Kidney glomerular epithelial cell (primary cell): ENCODE results near the gene NF1.

Experiments used
- DNase-seq: peaks from one replicate; lab custom pipeline; 2025; lab: John Stamatoyannopoulos, UW

Gene NF1

DNA sequence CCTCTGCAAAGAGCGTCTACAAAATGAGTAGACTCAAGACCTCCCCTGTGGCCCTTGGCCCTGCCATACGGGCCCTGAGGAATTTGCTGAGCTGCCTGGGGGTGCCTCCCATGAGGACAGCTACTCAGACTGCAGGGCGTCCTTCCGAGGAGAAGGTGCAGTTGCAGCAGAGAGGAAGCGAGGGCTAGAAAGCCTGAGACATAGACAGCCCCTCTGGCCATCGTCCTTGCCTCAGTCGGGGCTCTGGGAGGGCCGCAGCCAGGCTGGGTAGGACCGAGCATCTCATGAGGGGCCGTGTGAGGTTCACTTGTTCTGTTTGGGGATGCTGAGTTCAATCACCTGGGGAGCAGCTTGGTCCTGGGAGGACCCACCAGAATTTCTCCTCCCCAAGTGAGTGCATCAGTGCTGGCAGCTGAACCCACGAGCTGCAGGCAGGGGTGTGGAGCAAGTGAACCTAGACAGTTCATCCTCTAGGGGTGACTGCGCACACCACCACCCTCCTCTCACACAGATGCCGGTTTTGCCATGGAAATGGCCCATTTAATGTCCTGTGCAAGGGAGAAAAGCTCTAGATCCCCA, 317.0 kb downstream of the NF1 start:
- no peak for DNase-seq

DNA sequence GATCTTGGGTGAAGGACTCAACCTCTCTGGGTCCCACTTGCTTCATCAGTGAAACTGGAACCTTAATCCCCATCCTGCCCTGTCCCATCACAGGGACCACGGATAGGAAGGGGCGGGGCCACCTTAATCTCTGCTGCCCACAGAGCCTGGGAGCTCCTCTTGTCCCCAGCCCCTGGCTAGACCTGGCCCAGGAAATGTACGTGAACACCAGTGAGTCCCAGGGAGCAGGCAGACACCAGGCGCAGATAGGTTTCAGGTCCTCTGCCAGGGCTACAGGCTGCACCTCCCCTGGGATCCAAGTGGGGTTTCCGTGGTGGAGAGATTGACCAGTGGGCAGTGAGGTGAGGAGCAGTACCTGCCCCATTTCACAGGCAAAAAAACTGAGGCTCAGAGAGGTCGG, 317.7 kb downstream of the NF1 start:
- no peak for DNase-seq

DNA sequence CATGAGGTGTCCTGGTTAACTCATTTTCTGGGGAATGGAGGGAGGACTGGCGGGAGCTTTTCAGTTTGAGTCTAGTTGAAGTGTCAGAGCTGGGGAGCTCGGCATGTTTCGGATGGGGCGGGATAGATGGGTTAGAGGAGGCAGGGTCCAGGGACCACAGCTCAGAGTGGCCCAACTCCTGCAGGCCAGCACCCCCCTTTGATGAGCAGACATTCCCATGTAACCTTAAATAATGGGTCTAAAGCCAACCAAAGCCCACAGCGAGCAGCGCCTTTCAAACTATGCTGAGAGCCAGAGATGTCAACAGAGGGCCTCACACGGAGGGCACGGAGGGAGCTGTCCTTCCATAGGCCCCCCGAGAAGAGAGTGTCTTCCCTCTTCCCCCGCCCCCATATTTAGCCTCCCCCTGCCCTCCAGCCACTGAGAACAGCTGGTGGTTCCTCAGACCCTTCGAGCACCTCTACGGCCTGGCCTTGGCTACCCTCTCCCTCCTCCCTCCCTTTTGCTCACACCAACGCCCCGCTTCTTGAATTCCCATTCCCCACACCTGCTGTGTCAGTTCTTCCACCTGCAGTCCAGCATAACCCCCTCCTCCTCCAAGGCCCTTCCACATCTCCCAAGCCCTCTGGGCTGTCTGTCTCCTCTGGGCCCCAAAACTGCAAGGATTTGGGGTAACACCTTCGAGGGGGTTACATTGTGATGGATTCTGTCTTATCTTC, 318.5 kb downstream of the NF1 start:
- DNase-seq, result no peak

DNA sequence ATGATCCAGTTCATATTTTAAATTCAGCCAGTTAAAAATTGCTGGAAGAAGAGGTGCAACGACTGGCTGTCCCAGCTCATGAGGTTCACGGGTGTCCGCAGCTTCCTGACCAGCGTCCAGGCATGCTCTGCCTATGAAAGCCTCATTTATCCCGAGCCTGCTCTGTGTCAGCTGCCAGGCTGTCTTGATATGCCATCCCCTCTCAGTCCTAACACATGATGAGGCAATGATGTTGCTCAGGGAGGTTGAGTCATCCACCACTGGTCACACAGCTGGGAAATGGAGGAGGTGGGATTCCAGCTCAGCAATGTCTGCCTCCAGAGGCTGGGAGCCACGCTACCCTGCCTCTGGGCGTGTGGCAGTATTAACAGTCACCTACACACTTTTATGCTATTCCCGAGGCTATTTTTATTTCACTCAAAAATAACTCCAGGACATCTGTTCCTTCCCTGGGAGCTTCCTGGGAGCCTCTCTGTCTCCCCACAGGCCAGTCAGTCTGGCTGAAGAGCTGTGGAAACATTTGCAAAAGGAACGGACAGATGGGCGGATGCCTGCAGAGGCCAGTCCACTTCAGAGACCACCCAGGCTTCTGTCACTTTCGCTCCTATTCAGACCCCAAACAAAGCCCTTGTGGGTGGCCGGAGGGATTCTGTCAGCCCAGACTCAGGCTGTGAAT, 319.2 kb downstream of the NF1 start:
- no peak for DNase-seq

DNA sequence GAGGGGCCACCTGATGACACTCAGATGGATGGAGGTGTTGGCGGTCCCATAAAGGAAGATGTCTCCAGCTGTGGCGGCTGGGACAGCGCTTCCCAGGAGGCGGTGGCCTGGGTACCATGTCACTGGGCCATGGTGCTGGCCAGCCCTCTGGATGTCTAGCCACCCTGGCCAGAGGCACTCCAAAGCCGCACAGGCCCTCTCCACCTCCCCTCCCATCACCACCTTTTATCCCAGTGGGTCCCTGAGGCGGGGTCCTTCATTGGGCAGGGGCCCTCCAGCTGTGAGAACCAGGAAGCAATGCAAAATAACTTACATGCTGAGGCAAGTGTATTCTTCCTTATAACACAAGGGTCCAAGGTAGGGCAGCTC, 319.8 kb downstream of the NF1 start:
- no peak for DNase-seq

DNA sequence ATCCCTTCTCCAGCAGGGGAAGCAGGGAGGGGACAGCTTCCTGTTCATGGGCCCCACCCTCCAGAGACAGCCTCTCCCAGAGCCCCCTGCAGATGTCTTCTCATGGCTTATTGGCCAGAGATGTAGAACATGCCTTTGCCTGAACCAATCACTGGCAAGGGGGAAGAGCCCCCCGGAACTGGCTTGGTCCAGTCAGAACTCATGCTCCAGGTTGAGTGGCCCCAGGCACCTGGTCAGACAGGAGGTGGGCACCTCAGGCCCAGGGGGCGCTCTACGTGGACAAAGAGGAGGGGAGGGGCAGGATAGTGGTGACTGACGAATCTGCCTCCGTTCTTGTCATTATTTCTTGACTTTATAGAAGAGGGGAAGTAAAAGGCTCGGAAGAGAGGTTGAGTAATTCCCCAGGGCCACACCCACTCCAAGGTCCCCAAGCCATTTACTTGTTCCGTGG, 320.3 kb downstream of the NF1 start:
- no peak for DNase-seq

DNA sequence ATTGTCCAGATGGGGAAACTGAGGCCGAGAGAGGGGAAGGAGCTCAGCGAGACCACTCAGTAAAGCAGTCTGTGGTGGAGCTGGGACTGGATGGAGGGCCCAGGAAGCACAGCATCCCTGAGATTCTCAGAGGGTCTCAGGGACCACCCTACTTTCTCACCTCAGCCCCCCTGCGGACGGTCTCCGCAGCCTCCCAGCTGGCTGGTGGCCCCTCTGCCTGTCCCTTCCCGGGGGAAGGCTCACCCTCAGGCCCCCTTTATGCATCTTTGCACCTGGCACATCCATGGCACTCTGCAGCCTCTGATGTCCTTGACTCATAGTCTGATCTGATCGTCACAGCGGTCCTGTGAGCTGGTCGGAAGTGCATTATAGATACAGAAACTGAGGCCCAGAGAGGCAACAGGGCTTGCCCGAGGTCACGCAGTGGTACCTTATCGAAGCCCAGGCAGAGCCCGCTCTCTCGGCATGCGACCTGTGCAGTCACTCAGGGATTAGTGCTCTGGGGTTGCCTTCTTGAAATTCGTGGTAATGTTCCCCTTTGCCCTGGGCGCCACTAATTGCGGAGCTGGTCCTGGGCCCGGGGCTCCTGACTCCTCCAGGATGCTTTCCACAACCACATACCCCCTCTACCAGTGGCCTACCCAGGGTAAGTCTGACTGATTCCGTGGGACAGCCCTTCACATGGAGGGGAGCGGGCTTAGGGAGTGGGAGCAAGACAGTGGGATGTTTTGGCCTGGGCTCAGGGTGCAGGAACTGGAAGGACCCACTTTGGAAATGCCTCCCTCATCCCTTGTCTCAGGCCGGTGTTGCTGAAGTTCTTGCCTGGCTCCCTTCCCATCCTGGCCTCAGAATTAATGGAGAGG, 321.1 kb downstream of the NF1 start:
- no peak for DNase-seq

DNA sequence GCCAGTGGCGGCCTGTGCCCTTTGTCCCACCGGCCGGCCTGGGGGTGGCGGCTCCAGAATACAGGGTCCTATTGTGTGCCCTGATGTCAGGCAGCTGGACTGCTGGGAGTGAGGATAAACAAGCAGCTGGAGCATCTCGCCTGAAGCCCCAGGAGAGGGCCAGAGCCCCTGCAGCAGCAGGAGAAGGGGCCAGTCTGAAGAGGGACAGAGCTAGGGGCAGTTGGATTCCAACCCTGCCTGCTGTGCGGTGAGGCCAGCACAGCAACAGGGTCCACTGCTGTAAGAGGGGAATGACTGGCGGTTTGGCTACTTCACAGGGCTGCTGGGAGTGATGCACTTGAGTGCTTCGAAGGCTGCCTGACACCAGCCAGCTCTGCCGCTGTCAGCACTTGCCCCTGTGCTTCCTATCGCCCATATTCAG, 321.7 kb downstream of the NF1 start:
- no peak for DNase-seq

DNA sequence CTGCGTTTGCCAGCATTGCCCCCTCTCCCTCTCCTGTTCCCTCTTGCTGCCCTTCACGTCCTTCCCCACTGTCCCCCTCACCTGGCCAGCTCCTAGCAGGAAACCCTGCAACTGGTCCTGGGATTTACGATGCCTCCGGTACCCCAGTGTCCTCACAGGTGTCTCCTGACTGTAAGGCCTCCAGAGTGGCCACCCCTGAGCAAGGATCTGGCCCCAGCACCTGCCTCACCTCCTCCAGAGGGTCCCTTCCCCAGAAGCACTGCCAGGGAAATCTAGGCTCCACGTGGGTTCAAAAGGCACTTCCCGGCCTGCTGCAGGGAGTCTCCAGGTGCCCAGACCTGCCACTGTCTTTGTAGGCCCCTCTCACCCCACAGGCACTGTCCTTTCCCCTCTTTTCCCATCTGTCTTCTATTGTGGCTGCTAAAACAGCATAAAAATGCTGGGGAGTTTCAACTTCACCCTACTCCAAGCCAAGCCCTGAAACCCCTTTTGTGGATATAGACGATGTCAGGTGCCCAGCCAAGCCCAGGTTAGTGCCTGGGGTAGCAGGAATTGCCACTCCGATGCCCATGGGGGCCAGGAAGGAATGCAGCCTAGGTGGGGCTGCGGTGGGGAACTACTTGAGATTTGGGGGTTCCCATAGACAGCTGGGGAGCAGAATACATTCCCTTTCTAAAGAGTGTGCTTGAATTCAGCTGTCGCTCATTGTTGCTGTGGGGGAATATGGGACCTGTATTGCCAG, 322.4 kb downstream of the NF1 start:
- no peak for DNase-seq

DNA sequence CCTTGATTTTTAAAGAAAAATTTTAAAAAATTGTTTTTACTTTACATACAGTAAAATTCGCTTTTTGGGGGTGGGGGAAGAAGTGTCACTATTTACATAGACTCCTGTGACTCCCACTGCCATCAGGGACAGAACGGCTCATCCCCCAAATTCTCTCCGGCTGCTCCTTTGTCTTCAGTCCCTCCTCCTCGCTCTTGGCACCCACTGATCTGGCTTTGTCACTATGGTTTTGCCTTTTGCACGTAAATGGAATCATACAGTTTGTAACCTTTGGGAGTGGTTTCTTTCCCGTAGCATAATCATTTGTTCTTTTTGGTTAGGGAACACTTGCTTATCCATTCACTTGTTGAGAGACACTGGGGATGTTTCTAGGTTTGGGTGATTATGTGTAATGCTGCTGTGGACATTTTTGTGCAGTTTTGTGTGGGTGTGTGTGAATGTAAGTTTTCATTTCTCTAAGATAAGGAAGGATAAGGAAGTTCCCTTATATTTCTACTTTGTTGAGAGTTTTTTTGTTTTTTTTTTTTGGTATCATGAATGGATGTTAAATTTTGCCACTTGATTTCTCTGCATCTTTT, 324.1 kb downstream of the NF1 start:
- no peak for DNase-seq

DNA sequence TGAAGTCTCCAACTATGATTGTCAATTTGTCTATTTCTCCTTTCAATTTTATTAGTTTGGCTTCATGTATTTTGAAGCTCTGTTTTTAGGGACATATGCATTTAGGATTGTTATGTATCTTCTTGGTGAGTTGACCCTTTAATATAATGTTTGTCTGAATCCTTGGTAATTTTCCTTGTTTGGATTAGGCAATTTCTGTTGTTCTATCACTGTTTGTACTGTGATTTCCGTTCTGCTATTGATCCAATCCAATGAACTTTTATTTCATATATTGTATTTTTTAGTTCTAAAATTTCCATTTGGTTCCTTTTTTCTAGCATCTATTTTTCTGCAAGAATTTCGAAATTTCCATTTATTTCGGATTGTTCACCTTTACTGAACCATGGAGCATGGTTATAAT, 327.7 kb downstream of the NF1 start:
- no peak for DNase-seq

DNA sequence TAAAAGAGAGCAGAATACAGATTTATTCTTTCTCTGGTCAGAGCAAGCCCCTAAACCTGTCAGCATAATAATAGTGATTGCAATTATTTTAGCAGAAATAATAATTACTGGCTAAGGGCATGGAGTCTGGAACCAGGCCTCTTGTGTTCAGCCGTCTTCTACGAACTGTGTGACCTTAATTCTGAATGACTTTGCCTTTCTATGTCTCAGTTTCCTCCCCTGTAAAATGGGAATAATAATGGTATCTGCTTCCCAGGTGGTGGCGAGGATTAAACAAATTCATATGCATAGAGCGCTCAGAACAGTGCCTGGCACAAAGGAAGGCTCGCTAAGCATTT, 330.1 kb downstream of the NF1 start:
- DNase-seq, result no peak

DNA sequence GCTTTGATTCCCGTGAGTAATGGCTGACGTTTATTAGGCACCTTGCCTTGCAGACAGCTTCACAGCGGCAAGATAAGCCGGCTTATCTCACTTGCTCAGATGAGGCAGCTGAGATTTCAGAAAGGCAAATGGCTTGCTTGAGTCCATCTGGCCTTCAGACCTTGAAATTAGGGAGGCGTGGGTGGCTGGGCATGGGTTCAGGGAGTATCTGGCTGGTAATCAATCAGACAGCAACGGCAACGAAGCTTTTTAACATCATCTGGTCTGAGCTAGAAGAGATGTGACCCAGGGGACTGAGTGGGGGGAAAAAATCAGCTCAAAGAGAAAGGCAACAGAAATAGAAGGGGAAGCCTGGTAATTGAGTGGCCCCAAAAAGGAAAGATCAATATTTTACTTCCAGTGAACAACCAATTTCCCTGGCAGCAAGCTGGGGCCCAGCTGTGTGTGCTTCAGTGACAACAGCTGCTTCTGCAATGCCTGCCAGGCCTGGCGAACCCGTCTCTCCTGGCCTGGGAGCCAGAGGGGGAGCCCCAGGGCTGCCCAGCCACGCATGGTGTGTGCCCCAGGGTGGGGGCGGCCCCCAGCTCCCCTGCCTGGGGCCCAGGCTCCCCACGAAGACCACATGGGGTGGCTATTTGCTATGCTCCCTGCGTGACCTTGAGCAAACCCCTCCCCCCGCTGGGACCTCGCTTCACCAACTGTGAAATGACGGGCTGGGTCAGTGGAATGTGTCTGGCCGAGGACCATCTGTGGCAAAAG, 330.7 kb downstream of the NF1 start:
- no peak for DNase-seq
